ENCODE measurements around the gene SMAD5.
A peak's percentile ranks its signal among the peaks of the same experiment; 100 is the strongest.

The SMAD5 gene

GRCh38 chr5:136128481-136128880, 4.2 kb upstream of the SMAD5 start:
- no peak for DNase-seq (ENCODE audit: low read depth, low spot score)
- TF ChIP-seq EZH2 (IDR thresholded peaks at IDR 0.05): no peak
- no peak for TF ChIP-seq POLR2AphosphoS5 (IDR thresholded peaks at IDR 0.05; ENCODE audit: borderline replicate concordance, low read depth, low read length)
- no peak for TF ChIP-seq FOXP2 (optimal IDR thresholded peaks at IDR 0.05; ENCODE audit: control extremely low read depth, extremely low read length, insufficient read depth)
- Histone ChIP-seq H3K4me3 (no peak overlapping the region), H3K9ac (ENCODE audit: insufficient read length) (no peak overlapping the region), H3K36me3 (ENCODE audit: insufficient read depth, low read length) (no peaks in the 10 kb centered on the region), H3K27ac (no peak overlapping the region), H3K9me3 (ENCODE audit: low read depth, low read length) (no peaks in the 10 kb centered on the region)

GRCh38 chr5:136129445-136129844, 3.2 kb upstream of the SMAD5 start:
- H3K36me3 ChIP-seq (ENCODE audit: insufficient read depth, low read length): no peaks in the 10 kb centered on the region
- H3K9me3 ChIP-seq (ENCODE audit: low read depth, low read length): no peaks in the 10 kb centered on the region
- H3K4me3 ChIP-seq: no peak overlapping the region
- TF ChIP-seq EZH2 (IDR thresholded peaks at IDR 0.05): no peak
- no peak for TF ChIP-seq POLR2AphosphoS5 (IDR thresholded peaks at IDR 0.05; ENCODE audit: borderline replicate concordance, low read depth, low read length)
- TF ChIP-seq FOXP2 (optimal IDR thresholded peaks at IDR 0.05; ENCODE audit: control extremely low read depth, extremely low read length, insufficient read depth): no peak
- H3K27ac ChIP-seq: no peak overlapping the region
- no peak overlapping the region for H3K9ac ChIP-seq (ENCODE audit: insufficient read length)
- no peak for DNase-seq (ENCODE audit: low read depth, low spot score)

GRCh38 chr5:136130581-136130980, 2.1 kb upstream of the SMAD5 start:
- H3K27ac ChIP-seq: no peak overlapping the region
- no peak overlapping the region for H3K9ac ChIP-seq (ENCODE audit: insufficient read length)
- no peak for TF ChIP-seq POLR2AphosphoS5 (IDR thresholded peaks at IDR 0.05; ENCODE audit: borderline replicate concordance, low read depth, low read length)
- no peak for TF ChIP-seq EZH2 (IDR thresholded peaks at IDR 0.05)
- no peak for TF ChIP-seq FOXP2 (optimal IDR thresholded peaks at IDR 0.05; ENCODE audit: control extremely low read depth, extremely low read length, insufficient read depth)
- no peaks in the 10 kb centered on the region for H3K9me3 ChIP-seq (ENCODE audit: low read depth, low read length)
- no peak for DNase-seq (ENCODE audit: low read depth, low spot score)
- H3K36me3 ChIP-seq (ENCODE audit: insufficient read depth, low read length): no peaks in the 10 kb centered on the region
- H3K4me3 ChIP-seq: no peak overlapping the region

- TF ChIP-seq FOXP2 (optimal IDR thresholded peaks at IDR 0.05; ENCODE audit: control extremely low read depth, extremely low read length, insufficient read depth) (no peak), EZH2 (IDR thresholded peaks at IDR 0.05) (no peak), POLR2AphosphoS5 (IDR thresholded peaks at IDR 0.05; ENCODE audit: borderline replicate concordance, low read depth, low read length) (no peak)
- Histone ChIP-seq H3K4me3 (peak overlapping the region; percentile 99), H3K9me3 (ENCODE audit: low read depth, low read length) (no peaks in the 10 kb centered on the region), H3K27ac (no peak overlapping the region), H3K36me3 (ENCODE audit: insufficient read depth, low read length) (no peaks in the 10 kb centered on the region), H3K9ac (ENCODE audit: insufficient read length) (peak overlapping the region; percentile 97)
- DNase-seq (ENCODE audit: low read depth, low spot score): no peak
Measured at GRCh38 chr5:136132087-136132486, 558 bp upstream of the SMAD5 start.

- TF ChIP-seq EZH2 (IDR thresholded peaks at IDR 0.05) (no peak), FOXP2 (optimal IDR thresholded peaks at IDR 0.05; ENCODE audit: control extremely low read depth, extremely low read length, insufficient read depth) (no peak), POLR2AphosphoS5 (IDR thresholded peaks at IDR 0.05; ENCODE audit: borderline replicate concordance, low read depth, low read length) (no peak)
- H3K9ac ChIP-seq (ENCODE audit: insufficient read length): peak overlapping the region; percentile 97
- H3K4me3 ChIP-seq: peak overlapping the region; percentile 99
- peak; percentile 47 for DNase-seq (ENCODE audit: low read depth, low spot score)
- H3K27ac ChIP-seq: peak overlapping the region; percentile 73
- no peaks in the 10 kb centered on the region for H3K9me3 ChIP-seq (ENCODE audit: low read depth, low read length)
- no peaks in the 10 kb centered on the region for H3K36me3 ChIP-seq (ENCODE audit: insufficient read depth, low read length)
Measured at GRCh38 chr5:136133222-136133921, 727 bp downstream of the SMAD5 start.

- peak overlapping the region; percentile 97 for H3K9ac ChIP-seq (ENCODE audit: insufficient read length)
- H3K36me3 ChIP-seq (ENCODE audit: insufficient read depth, low read length): no peaks in the 10 kb centered on the region
- TF ChIP-seq POLR2AphosphoS5 (IDR thresholded peaks at IDR 0.05; ENCODE audit: borderline replicate concordance, low read depth, low read length) (no peak), EZH2 (IDR thresholded peaks at IDR 0.05) (no peak), FOXP2 (optimal IDR thresholded peaks at IDR 0.05; ENCODE audit: control extremely low read depth, extremely low read length, insufficient read depth) (no peak)
- H3K27ac ChIP-seq: no peak overlapping the region
- no peak for DNase-seq (ENCODE audit: low read depth, low spot score)
- no peaks in the 10 kb centered on the region for H3K9me3 ChIP-seq (ENCODE audit: low read depth, low read length)
- peak overlapping the region; percentile 99 for H3K4me3 ChIP-seq
Measured at GRCh38 chr5:136133922-136134379, 1.3 kb downstream of the SMAD5 start.

- H3K4me3 ChIP-seq: peak overlapping the region; percentile 99
- peak overlapping the region; percentile 49 for H3K9ac ChIP-seq (ENCODE audit: insufficient read length)
- DNase-seq (ENCODE audit: low read depth, low spot score): no peak
- H3K9me3 ChIP-seq (ENCODE audit: low read depth, low read length): no peaks in the 10 kb centered on the region
- no peak overlapping the region for H3K27ac ChIP-seq
- no peak for TF ChIP-seq POLR2AphosphoS5 (IDR thresholded peaks at IDR 0.05; ENCODE audit: borderline replicate concordance, low read depth, low read length)
- TF ChIP-seq FOXP2 (optimal IDR thresholded peaks at IDR 0.05; ENCODE audit: control extremely low read depth, extremely low read length, insufficient read depth): no peak
- no peak for TF ChIP-seq EZH2 (IDR thresholded peaks at IDR 0.05)
- H3K36me3 ChIP-seq (ENCODE audit: insufficient read depth, low read length): no peaks in the 10 kb centered on the region
Measured at GRCh38 chr5:136134653-136135052, 2.0 kb downstream of the SMAD5 start.

GRCh38 chr5:136135536-136135935, 2.9 kb downstream of the SMAD5 start:
- TF ChIP-seq POLR2AphosphoS5 (IDR thresholded peaks at IDR 0.05; ENCODE audit: borderline replicate concordance, low read depth, low read length): no peak
- TF ChIP-seq EZH2 (IDR thresholded peaks at IDR 0.05): no peak
- TF ChIP-seq FOXP2 (optimal IDR thresholded peaks at IDR 0.05; ENCODE audit: control extremely low read depth, extremely low read length, insufficient read depth): no peak
- Histone ChIP-seq H3K9me3 (ENCODE audit: low read depth, low read length) (no peaks in the 10 kb centered on the region), H3K9ac (ENCODE audit: insufficient read length) (no peak overlapping the region), H3K27ac (no peak overlapping the region), H3K36me3 (ENCODE audit: insufficient read depth, low read length) (no peaks in the 10 kb centered on the region), H3K4me3 (no peak overlapping the region)
- DNase-seq (ENCODE audit: low read depth, low spot score): no peak
